Urinary bladder (tissue), 4 donors: ENCODE data around the gene SAP30BP. TPM values are rescaled to one million over a fixed set of nuclear protein-coding genes. Genes with fewer than 3 reads are reported as not detected.

Experiments
- DNase-seq: peaks from one replicate; pipeline ENCODE4 v3.0.0-alpha.2; 2015; ENCODE audit errors: extremely low spot score
- H3K27ac ChIP-seq: one replicate; pipeline ENCODE4 v1.5.1; 2013; ENCODE audit warnings: low read depth, mild to moderate bottlenecking, moderate library complexity
- H3K36me3 ChIP-seq: one replicate; pipeline ENCODE4 v1.6.1; 2013; ENCODE audit warnings: mild to moderate bottlenecking, moderate library complexity; ENCODE audit not compliant: insufficient read depth
- H3K4me1 ChIP-seq: one replicate; pipeline ENCODE4 v1.6.1; 2013; ENCODE audit warnings: mild to moderate bottlenecking, moderate library complexity; ENCODE audit not compliant: insufficient read depth
- H3K4me3 ChIP-seq: one replicate; pipeline ENCODE4 v1.5.1; 2013; ENCODE audit warnings: low read depth, low read length
- WGBS: extraction: QIAGEN DNeasy Blood & Tissue Kit; methylation state at CpG from one replicate; pipeline ENCODE4 v1.1.7; 2013; 5-methylcytosine and 5-hydroxymethylcytosine counted together
- polyA plus RNA-seq: library from polyadenylated mRNA; stranded (reverse); fragments of 200-250 nt; gene quantifications from one replicate; pipeline ENCODE4 v1.2.3, GENCODE V29; 2013
- total RNA-seq: library from RNA; depleted of rRNA; stranded (reverse); fragments of >200 nt; gene quantifications from one replicate; pipeline ENCODE4 v1.2.3, GENCODE V29; 2014
- donor health status: healthy with polysubstance abuse.
- donor health status: healthy.

The SAP30BP gene
- total and polyA plus RNA-seq, 2 donors: 37.7 to 87.0 TPM

DNA sequence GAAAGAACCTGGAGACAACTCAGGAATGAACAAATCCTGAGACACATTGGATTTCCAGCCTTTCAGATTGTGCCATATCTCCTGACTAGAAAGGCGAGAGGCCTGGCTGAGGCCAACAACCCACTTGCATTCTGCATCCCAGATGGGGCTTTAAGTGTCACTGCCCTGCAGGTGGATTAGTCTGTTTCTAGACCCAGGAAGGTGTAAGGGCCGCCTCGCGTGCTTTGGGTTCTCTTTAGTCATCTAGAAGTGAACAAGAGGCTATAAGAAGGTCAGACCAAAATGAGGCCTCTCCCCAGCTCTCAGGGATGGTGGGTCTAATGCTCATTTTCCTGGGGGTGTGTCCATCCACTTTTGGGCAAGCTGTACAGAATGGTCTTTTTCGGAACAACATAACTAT is 4.9 kb downstream of the SAP30BP start:
- WGBS: 95% methylated on average over 5 of the region's 5 CpGs
- Histone ChIP-seq H3K27ac (no peak overlapping the region), H3K4me3 (no peak overlapping the region), H3K4me1 (no peaks in the 10 kb centered on the region), H3K36me3 (no peaks in the 10 kb centered on the region)
- DNase-seq: no peak

DNA sequence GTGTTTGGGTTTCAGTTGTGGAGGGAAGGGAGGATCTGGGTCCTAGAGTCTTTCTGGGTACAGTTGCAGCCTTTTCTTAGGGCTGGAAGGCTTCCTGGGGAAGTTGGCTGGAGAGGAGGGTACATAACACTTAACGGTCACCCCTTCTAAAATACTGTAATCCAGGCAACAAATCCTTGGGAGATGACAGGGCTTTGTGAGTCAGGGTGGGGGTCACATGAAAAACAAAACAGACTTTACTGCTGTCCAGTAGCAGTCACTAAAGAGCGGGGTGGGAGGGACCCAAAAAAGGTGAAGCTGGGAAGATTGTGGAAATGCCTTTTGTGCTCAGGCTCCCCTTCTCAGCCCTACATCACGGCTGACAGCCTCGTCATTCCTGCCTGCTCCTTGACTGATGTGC is 6.3 kb downstream of the SAP30BP start:
- WGBS: 83% methylated on average over 4 of the region's 4 CpGs
- no peak for DNase-seq
- H3K36me3 ChIP-seq: no peaks in the 10 kb centered on the region

GRCh38 chr17:75676461-75676860 is 9.3 kb downstream of the SAP30BP start:
- Histone ChIP-seq H3K36me3 (peaks cover 2% of the 10 kb centered on the region), H3K4me1 (no peaks in the 10 kb centered on the region), H3K4me3 (no peak overlapping the region), H3K27ac (no peak overlapping the region)
- DNase-seq: no peak
- 77% methylated on average over 3 of the region's 3 CpGs for WGBS

More for the DNA sequence above, 6.3 kb downstream of the SAP30BP start:
- Histone ChIP-seq H3K4me3 (no peak overlapping the region), H3K4me1 (no peaks in the 10 kb centered on the region), H3K27ac (no peak overlapping the region)

- Histone ChIP-seq H3K27ac (no peak overlapping the region), H3K36me3 (peaks cover 2% of the 10 kb centered on the region), H3K4me3 (no peak overlapping the region), H3K4me1 (no peaks in the 10 kb centered on the region)
- DNase-seq: no peak
- 68% methylated on average over 11 of the region's 11 CpGs for WGBS
Observed at GRCh38 chr17:75679706-75680211, 12.6 kb downstream of the SAP30BP start.

DNA sequence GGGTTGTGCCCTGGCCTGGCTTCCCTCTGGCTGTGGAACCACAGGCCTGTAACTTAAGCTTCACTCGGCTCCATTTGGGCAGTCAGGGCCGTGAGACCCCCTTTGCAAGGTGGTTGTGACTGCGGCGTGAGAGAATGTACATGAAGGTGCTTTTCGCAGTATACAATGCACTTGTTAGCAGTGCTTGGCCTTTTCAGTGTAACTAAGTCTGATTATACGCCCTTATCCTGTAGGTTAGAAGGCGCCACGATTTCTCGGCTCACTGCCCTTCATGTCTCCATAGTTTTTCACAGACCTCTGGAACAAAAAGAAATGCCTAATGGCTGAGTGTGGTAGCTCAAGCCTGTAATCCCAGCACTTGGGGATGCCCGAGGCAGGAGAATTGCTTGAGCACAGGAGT is 13.3 kb downstream of the SAP30BP start:
- no peak for DNase-seq
- 93% methylated on average over 10 of the region's 10 CpGs for WGBS
- H3K27ac ChIP-seq: no peak overlapping the region
- no peaks in the 10 kb centered on the region for H3K4me1 ChIP-seq
- H3K36me3 ChIP-seq: peaks cover 2% of the 10 kb centered on the region
- H3K4me3 ChIP-seq: no peak overlapping the region

DNA sequence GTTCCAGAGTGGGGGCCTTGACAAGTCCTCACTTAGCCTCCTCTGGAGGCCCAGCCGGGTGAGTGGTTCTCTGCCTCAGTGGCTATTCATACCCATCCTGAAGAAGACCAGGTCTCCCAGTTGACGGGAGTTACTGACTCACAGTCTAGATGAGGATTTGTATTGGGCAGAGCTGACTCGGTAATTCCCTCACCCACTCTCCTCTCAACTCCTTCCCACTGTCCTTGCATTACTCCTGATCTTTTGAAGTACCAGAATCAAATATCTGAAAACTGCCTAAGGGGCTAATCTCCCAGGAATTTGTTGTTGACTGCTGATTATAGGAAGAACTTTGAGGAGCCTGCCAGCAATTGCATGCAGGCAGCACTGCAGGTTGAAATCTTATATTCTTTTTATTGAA is 14.2 kb downstream of the SAP30BP start:
- WGBS: 77% methylated on average over 3 of the region's 3 CpGs
- no peaks in the 10 kb centered on the region for H3K4me1 ChIP-seq

DNA sequence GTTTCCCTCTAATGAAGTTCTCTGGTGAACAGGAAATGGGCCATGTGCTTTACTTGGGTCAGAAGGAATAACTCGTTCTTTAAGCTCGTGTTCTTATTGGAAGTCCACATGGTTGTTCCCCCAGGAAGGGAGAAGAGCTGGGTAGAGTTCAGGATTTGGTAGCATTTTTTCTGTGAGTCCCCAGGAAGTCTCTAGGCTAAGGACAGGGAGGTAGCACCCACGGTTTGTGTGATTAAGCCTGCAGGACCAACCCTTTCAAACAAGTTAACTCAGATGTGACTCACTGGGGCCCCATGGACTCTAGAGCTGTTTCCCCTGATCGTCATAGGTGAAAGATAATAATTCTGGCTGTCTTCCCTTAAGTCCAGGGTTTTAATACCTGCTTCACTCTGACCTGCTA is 16.4 kb downstream of the SAP30BP start:
- Histone ChIP-seq H3K27ac (peak overlapping the region; percentile 54), H3K4me1 (no peaks in the 10 kb centered on the region), H3K4me3 (no peak overlapping the region), H3K36me3 (peaks cover 2% of the 10 kb centered on the region)
- WGBS: 85% methylated on average over 4 of the region's 4 CpGs
- no peak for DNase-seq

More for the DNA sequence above, 14.2 kb downstream of the SAP30BP start:
- no peak for DNase-seq
- no peak overlapping the region for H3K4me3 ChIP-seq
- peaks cover 2% of the 10 kb centered on the region for H3K36me3 ChIP-seq
- H3K27ac ChIP-seq: no peak overlapping the region

GRCh38 chr17:75684249-75684648 is 17.1 kb downstream of the SAP30BP start:
- Histone ChIP-seq H3K4me1 (no peaks in the 10 kb centered on the region), H3K27ac (peak overlapping the region; percentile 65)
- WGBS: 96% methylated on average over 5 of the region's 5 CpGs

DNA sequence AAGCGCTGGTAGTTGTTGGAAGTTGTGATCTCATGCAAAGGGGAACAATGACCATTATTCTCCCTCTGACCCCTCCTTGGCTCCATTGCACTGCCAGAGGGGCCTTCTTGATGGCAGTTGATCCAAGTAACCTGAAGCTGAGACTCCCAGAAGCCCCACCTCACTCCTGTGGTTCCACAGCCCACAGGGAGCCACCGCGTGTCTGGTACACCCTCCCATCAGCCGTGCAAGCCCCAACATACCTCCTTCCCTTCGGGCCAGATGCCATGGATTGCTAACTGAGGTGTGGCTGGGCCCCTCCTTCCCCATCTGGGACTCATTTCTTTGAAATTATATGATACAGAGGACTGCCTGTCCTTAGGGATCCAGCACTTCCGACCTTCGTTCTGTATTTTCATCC is 17.8 kb downstream of the SAP30BP start:
- no peak overlapping the region for H3K4me3 ChIP-seq
- 76% methylated on average over 7 of the region's 7 CpGs for WGBS
- H3K4me1 ChIP-seq: no peaks in the 10 kb centered on the region
- peaks cover 2% of the 10 kb centered on the region for H3K36me3 ChIP-seq
- DNase-seq: no peak
- H3K27ac ChIP-seq: peak overlapping the region; percentile 65

More at GRCh38 chr17:75684249-75684648, 17.1 kb downstream of the SAP30BP start:
- H3K36me3 ChIP-seq: peaks cover 2% of the 10 kb centered on the region
- no peak for DNase-seq
- no peak overlapping the region for H3K4me3 ChIP-seq

- Histone ChIP-seq H3K4me3 (no peak overlapping the region), H3K36me3 (peaks cover 2% of the 10 kb centered on the region), H3K27ac (peak overlapping the region; percentile 78), H3K4me1 (no peaks in the 10 kb centered on the region)
- WGBS: 82% methylated on average over 3 of the region's 3 CpGs
- DNase-seq: no peak
Observed at GRCh38 chr17:75685499-75685898, 18.4 kb downstream of the SAP30BP start.

- Histone ChIP-seq H3K4me3 (no peak overlapping the region), H3K27ac (peak overlapping the region; percentile 41), H3K36me3 (no peaks in the 10 kb centered on the region), H3K4me1 (no peaks in the 10 kb centered on the region)
- DNase-seq: no peak
- WGBS: 63% methylated on average over 11 of the region's 11 CpGs
Observed at GRCh38 chr17:75688209-75688825, 21.2 kb downstream of the SAP30BP start.

GRCh38 chr17:75689441-75689873 is 22.3 kb downstream of the SAP30BP start:
- H3K4me1 ChIP-seq: no peaks in the 10 kb centered on the region
- no peaks in the 10 kb centered on the region for H3K36me3 ChIP-seq
- DNase-seq: no peak
- 76% methylated on average over 6 of the region's 6 CpGs for WGBS
- H3K4me3 ChIP-seq: no peak overlapping the region
- peak overlapping the region; percentile 2 for H3K27ac ChIP-seq

DNA sequence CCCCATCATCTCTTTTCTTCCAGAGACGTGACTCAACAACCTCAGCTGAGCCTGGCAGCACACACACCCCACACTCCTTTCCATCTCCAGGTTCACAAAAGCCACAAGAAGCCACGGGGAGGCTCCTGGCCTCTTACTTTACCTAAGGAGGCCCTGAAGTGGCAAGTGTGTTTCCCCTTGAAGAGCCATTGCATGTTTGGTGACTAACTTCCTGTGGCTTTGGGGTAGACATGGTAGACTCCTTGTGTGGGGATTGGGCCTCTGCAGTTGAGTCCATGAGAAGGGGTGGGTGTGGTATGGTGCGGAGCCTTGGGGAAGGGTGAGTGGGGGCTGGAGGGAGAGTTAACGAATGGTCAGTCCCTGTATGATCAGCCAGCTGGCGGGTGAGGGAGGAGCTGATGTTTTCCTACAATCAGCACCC is 24.2 kb downstream of the SAP30BP start:
- no peak for DNase-seq

DNA sequence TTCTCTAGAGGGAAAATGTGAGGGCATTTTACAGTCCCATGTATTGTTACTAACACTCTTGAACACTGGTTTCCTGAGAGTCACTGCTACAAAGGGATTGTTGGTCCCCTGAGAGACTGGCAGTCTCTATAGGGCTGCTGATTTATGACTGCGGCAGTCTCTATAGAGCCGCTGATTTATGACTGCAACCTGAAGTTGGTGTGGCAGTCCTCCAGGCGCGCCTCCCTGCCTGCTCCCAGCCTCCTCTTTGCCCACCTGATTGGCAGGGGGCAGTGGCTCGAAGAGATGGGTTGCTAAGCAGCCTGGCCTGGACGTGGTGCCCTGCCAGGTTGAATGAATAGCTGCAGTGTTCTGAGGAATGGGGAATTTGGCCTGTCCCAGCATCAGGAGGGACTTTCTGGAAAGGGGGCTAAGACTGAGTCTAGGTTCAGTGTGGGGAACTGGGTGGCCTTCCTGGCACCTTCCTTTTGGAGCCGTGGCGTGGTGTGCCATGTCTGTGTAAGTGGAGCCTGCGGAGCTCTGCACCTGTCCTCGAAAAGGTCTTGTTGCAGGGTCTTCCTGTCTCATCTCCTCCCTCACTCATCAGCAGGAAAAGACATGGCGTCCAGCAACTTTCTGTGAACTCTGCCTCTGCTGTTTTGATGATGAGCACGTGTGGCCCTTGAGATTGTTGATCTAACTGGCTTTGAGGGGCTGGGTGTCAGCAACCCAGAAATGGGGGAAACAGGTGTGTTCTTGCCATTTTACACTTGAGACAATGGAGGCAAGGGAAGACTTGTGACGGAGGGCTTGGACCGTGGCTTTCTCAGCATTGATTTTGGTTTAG is 24.9 kb downstream of the SAP30BP start:
- DNase-seq: no peak
- H3K4me1 ChIP-seq: no peaks in the 10 kb centered on the region
- no peaks in the 10 kb centered on the region for H3K36me3 ChIP-seq
- H3K4me3 ChIP-seq: no peak overlapping the region
- WGBS: 87% methylated on average over 14 of the region's 14 CpGs
- no peak overlapping the region for H3K27ac ChIP-seq

More for the DNA sequence above, 24.2 kb downstream of the SAP30BP start:
- Histone ChIP-seq H3K4me1 (no peaks in the 10 kb centered on the region), H3K4me3 (no peak overlapping the region), H3K36me3 (no peaks in the 10 kb centered on the region), H3K27ac (no peak overlapping the region)
- 81% methylated on average over 5 of the region's 5 CpGs for WGBS
